IMR-90 (cell line): Measurements from ENCODE around the gene TMEM61. TPM values are rescaled to one million over a fixed set of nuclear protein-coding genes. Genes with fewer than 3 reads are reported as not detected.

Experiments
- ATAC-seq: fragments of 200-7000 bp; cut with Tn5 transposase; 2 replicates; pipeline ENCODE4 v1.9.1; 2020; ENCODE audit warnings: low read depth, mild to moderate bottlenecking, moderate library complexity
- BruUV-seq: library from RNA; stranded (reverse); fragments of 400-500 nt; replicated peaks from 2 replicates; lab custom pipeline; 2021; lab: Mats Ljungman, UMichigan
- CTCF ChIA-PET: fragments of 300-600 bp; formaldehyde crosslinking; extraction: SDS; loops from one replicate; lab custom pipeline; 2021; ENCODE audit warnings: antibody characterized with exemption; lab: Yijun Ruan, JAX
- POLR2A ChIA-PET: fragments of 300-600 bp; sonication (Branson Sonifier 250); formaldehyde crosslinking; loops from one replicate; lab custom pipeline; 2022; ENCODE audit warnings: antibody characterized with exemption; ENCODE audit not compliant: unreplicated experiment; lab: Charles Lee
- DNase-seq: peaks from one replicate; pipeline ENCODE4 v3.0.0; 2013
- H2AFZ ChIP-seq: replicated peaks from 2 replicates; pipeline ENCODE3; 2013; ENCODE audit warnings: low read length, mild to moderate bottlenecking; ENCODE audit not compliant: poor library complexity
- H2AK5ac ChIP-seq: 2 replicates; pipeline ENCODE4 v1.6.1; 2013; ENCODE audit warnings: low read depth, low read length, inconsistent platforms
- H2AK9ac ChIP-seq: replicated peaks from 2 replicates; pipeline ENCODE3; 2013; ENCODE audit warnings: mild to moderate bottlenecking, low read depth, low read length, moderate library complexity; ENCODE audit not compliant: poor library complexity
- H2BK120ac ChIP-seq: 2 replicates; pipeline ENCODE4 v1.6.1; 2013; ENCODE audit warnings: low read depth, low read length, inconsistent platforms
- H2BK15ac ChIP-seq: 3 replicates; pipeline ENCODE4 v1.6.1; 2013; ENCODE audit warnings: low read depth, low read length, inconsistent platforms
- H2BK20ac ChIP-seq: 2 replicates; pipeline ENCODE4 v1.6.1; 2013; ENCODE audit warnings: low read depth, mild to moderate bottlenecking, inconsistent platforms, low read length, moderate library complexity
- H2BK5ac ChIP-seq: 2 replicates; pipeline ENCODE4 v1.6.1; 2013; ENCODE audit warnings: mild to moderate bottlenecking, low read depth, low read length, inconsistent platforms; ENCODE audit not compliant: poor library complexity, severe bottlenecking
- H3K14ac ChIP-seq: replicated peaks from 2 replicates; pipeline ENCODE4 v1.6.1; 2013; ENCODE audit warnings: low read depth, low read length, inconsistent platforms
- H3K18ac ChIP-seq: 2 replicates; pipeline ENCODE4 v1.6.1; 2013; ENCODE audit warnings: low read depth, low read length, control low read depth
- H3K23ac ChIP-seq: 2 replicates; pipeline ENCODE4 v1.6.1; 2013; ENCODE audit warnings: low read depth, low read length, inconsistent platforms
- H3K27ac ChIP-seq: 2 replicates; pipeline ENCODE4 v1.5.1; 2013; ENCODE audit warnings: mild to moderate bottlenecking, control low read depth, low read length; ENCODE audit not compliant: insufficient read depth
- H3K27me3 ChIP-seq: 2 replicates; pipeline ENCODE4 v1.6.1; 2013; ENCODE audit warnings: low read length; ENCODE audit not compliant: control insufficient read depth, insufficient read depth
- H3K36me3 ChIP-seq: 2 replicates; pipeline ENCODE4 v1.6.1; 2013; ENCODE audit warnings: low read length, mixed read lengths; ENCODE audit not compliant: control insufficient read depth, insufficient read depth
- H3K4ac ChIP-seq: 2 replicates; pipeline ENCODE4 v1.6.1; 2013; ENCODE audit warnings: low read depth, low read length, inconsistent platforms
- H3K4me1 ChIP-seq: 2 replicates; pipeline ENCODE4 v1.6.1; 2013; ENCODE audit warnings: low read length, mixed read lengths; ENCODE audit not compliant: control insufficient read depth, insufficient read depth
- H3K4me2 ChIP-seq: 2 replicates; pipeline ENCODE4 v1.6.1; 2013; ENCODE audit warnings: low read depth, mild to moderate bottlenecking, control low read depth, low read length, moderate library complexity
- H3K4me3 ChIP-seq: 2 replicates; pipeline ENCODE4 v1.5.1; 2013; ENCODE audit warnings: low read depth, mild to moderate bottlenecking, control low read depth, low read length, moderate library complexity; ENCODE audit not compliant: insufficient read depth
- H3K56ac ChIP-seq: 2 replicates; pipeline ENCODE4 v1.6.1; 2013; ENCODE audit warnings: low read length, inconsistent platforms; ENCODE audit not compliant: insufficient read depth; ENCODE audit errors: extremely low read depth
- H3K79me1 ChIP-seq, 2 experiments: 2 replicates each; pipeline ENCODE4 v1.6.1; 2013; ENCODE audit warnings: low read length in 2 of 2, inconsistent platforms in 1 of 2, low read depth in 1 of 2
- H3K9ac ChIP-seq: 2 replicates; pipeline ENCODE4 v1.6.1; 2013; ENCODE audit warnings: low read depth, low read length, control low read depth
- H3K9me1 ChIP-seq: 2 replicates; pipeline ENCODE4 v1.6.1; 2013; ENCODE audit warnings: low read length, inconsistent platforms; ENCODE audit not compliant: insufficient read depth
- H3K9me3 ChIP-seq: 2 replicates; pipeline ENCODE4 v1.6.1; 2013; ENCODE audit warnings: low read length; ENCODE audit not compliant: control insufficient read depth, insufficient read depth
- H4K20me1 ChIP-seq: 2 replicates; pipeline ENCODE4 v1.6.1; 2013; ENCODE audit warnings: low read length, inconsistent platforms; ENCODE audit not compliant: insufficient read depth
- H4K5ac ChIP-seq: 2 replicates; pipeline ENCODE4 v1.6.1; 2013; ENCODE audit warnings: mild to moderate bottlenecking, low read depth, low read length, control low read depth
- H4K8ac ChIP-seq, 2 experiments: 2 replicates each; pipeline ENCODE4 v1.6.1; 2013; ENCODE audit warnings: low read depth in 2 of 2, low read length in 2 of 2, control low read depth in 1 of 2, inconsistent platforms in 1 of 2
- H4K91ac ChIP-seq: 2 replicates; pipeline ENCODE4 v1.6.1; 2013; ENCODE audit warnings: low read depth, low read length, inconsistent platforms; ENCODE audit not compliant: insufficient read depth
- BHLHE40 ChIP-seq: fragments of 150-350 bp; IDR thresholded peaks from 2 replicates; pipeline ENCODE4 v1.6.1; 2016; ENCODE audit warnings: mild to moderate bottlenecking, low read depth, low read length
- CEBPB ChIP-seq: IDR thresholded peaks from 2 replicates; pipeline ENCODE4 v1.6.1; 2012; ENCODE audit warnings: low read depth, low read length, improper control_type of control experiment
- CHD1 ChIP-seq: IDR thresholded peaks from 2 replicates; pipeline ENCODE4 v1.6.1; 2012; ENCODE audit warnings: low read depth, low read length, improper control_type of control experiment
- FOS ChIP-seq: fragments of 150-350 bp; IDR thresholded peaks from 2 replicates; pipeline ENCODE4 v1.6.1; 2016; ENCODE audit warnings: low read depth, low read length
- MAZ ChIP-seq: IDR thresholded peaks from 2 replicates; pipeline ENCODE4 v1.6.1; 2012; ENCODE audit warnings: low read depth, mild to moderate bottlenecking, low read length, improper control_type of control experiment, moderate library complexity, borderline replicate concordance
- MXI1 ChIP-seq: IDR thresholded peaks from 2 replicates; pipeline ENCODE4 v1.6.1; 2012; ENCODE audit warnings: low read depth, mild to moderate bottlenecking, low read length, moderate library complexity, borderline replicate concordance
- NFE2L2 ChIP-seq: fragments of 150-350 bp; IDR thresholded peaks from 2 replicates; pipeline ENCODE4 v1.6.1; 2016; ENCODE audit warnings: low read depth, mild to moderate bottlenecking, low read length
- RAD21 ChIP-seq: IDR thresholded peaks from 2 replicates; pipeline ENCODE4 v1.6.1; 2012; ENCODE audit warnings: low read length, improper control_type of control experiment
- RCOR1 ChIP-seq: IDR thresholded peaks from 2 replicates; pipeline ENCODE4 v1.6.1; 2012; ENCODE audit warnings: mild to moderate bottlenecking, low read length, improper control_type of control experiment; ENCODE audit not compliant: insufficient replicate concordance
- SMC3 ChIP-seq: fragments of 150-350 bp; IDR thresholded peaks from 2 replicates; pipeline ENCODE4 v1.6.1; 2016; ENCODE audit warnings: low read depth, mild to moderate bottlenecking, antibody characterized with exemption, low read length, moderate library complexity
- WGBS, 2 experiments: methylation state at CpG; one replicate each; pipeline versions ENCODE4 v1.1.5 to v1.1.7; 2013; ENCODE audit warnings: missing lambda C conversion rate in 2 of 2; ENCODE audit not compliant: insufficient read length in 1 of 2; ENCODE audit errors: extremely low coverage in 2 of 2; 5-methylcytosine and 5-hydroxymethylcytosine counted together
- dilution Hi-C: fragments of 300-500 bp; cut with HindIII; formaldehyde crosslinking; loops from one replicate; pipeline ENCODE4 v1.14.3; 2018; ENCODE audit warnings: low sequenced_read_pairs; ENCODE audit not compliant: unreplicated experiment
- in situ Hi-C: fragments of 300-500 bp; cut with MboI; formaldehyde crosslinking; loops from 3 replicates; pipeline ENCODE4 v1.14.3; 2019; ENCODE audit warnings: low sequenced_read_pairs, inconsistent platforms, mixed read lengths
- intact Hi-C: fragments of 100-400 bp; cut with micrococcal nuclease; formaldehyde crosslinking; loops from 2 replicates; pipeline ENCODE4 v1.10.0; 2022
- polyA plus RNA-seq, 3 experiments: library from polyadenylated mRNA; depleted of rRNA; stranded (reverse); fragments of >200 nt; gene quantifications; 2 replicates each; pipeline ENCODE4 v1.2.3, GENCODE V29; 2012; ENCODE audit warnings: low replicate concordance in 1 of 3
- total RNA-seq: library from RNA; depleted of rRNA; stranded (reverse); fragments of >200 nt; gene quantifications from 2 replicates; pipeline ENCODE4 v1.2.3, GENCODE V29; 2012
- TF ChIP-seq, protein P1 (sequence below): conservative IDR thresholded peaks from 2 replicates; pipeline ENCODE4 v1.5.1; 2012; ENCODE audit warnings: mild to moderate bottlenecking, low read depth, low read length, improper control_type of control experiment
- TF ChIP-seq, protein P2 (sequence below): fragments of 150-350 bp; IDR thresholded peaks from 2 replicates; pipeline ENCODE4 v1.6.1; 2017; ENCODE audit warnings: mild to moderate bottlenecking, antibody characterized with exemption, low read length, low read depth
- TF ChIP-seq, protein P3 (sequence below): fragments of 150-350 bp; IDR thresholded peaks from 2 replicates; pipeline ENCODE4 v1.6.1; 2016; ENCODE audit warnings: low read depth, mild to moderate bottlenecking, low read length, moderate library complexity, borderline replicate concordance

TMEM61 gene
- total and polyA plus RNA-seq, 2 of the 4 experiments (the other 2 are of a cell fraction) = not detected

DNA sequence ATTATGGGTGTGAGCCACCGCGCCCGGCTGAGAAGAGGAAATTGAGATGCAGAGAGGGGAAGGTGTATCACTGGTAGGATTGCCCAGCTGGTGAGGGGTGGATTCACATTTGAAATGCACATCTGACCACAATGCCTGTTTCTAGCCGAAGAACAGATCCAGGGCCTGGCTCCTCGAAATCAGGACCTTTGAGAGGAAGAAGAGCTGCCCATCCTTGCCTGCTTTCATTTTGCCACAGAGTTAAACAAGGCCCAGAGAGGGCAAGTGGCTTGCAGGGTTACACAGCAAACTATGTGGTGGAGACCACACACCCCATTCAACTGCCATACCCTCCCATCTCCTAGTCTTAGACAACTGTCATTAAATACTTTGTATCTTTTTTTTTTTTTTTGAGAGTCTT is 32.9 kb upstream of the TMEM61 start:
- no peak for ATAC-seq
- Histone ChIP-seq H3K79me1 (no peaks in the 10 kb centered on the region), H3K9me3 (peaks cover 4% of the 10 kb centered on the region; the same call in 1 of the 2 replicates), H3K27ac (no peak overlapping the region), H3K4me3 (no peak overlapping the region), H3K27me3 (no peaks in the 10 kb centered on the region; the same call in 1 of the 2 replicates), H2AFZ (peak overlapping the region; percentile 41), H2BK120ac (no peak overlapping the region), H3K4me2 (no peak overlapping the region), H3K4ac (no peak overlapping the region), H3K9ac (no peak overlapping the region), H4K8ac (no peak overlapping the region), H3K9me1 (no peaks in the 10 kb centered on the region), H4K20me1 (no peaks in the 10 kb centered on the region), H3K4me1 (peaks cover 7% of the 10 kb centered on the region; the same call in 1 of the 2 replicates), H4K5ac (no peak overlapping the region), H2AK5ac (no peak overlapping the region), H3K36me3 (no peaks in the 10 kb centered on the region), H2AK9ac (no peak overlapping the region), H3K18ac (no peak overlapping the region), H3K14ac (no peak overlapping the region), H2BK20ac (no peak overlapping the region), H2BK5ac (no peak overlapping the region), H3K56ac (no peak overlapping the region), H2BK15ac (no peak overlapping the region), H4K91ac (no peak overlapping the region), H3K23ac (no peak overlapping the region)
- dilution Hi-C loops = no loop called here
- in situ Hi-C loops = no loop called here
- TF ChIP-seq, protein P1, sequence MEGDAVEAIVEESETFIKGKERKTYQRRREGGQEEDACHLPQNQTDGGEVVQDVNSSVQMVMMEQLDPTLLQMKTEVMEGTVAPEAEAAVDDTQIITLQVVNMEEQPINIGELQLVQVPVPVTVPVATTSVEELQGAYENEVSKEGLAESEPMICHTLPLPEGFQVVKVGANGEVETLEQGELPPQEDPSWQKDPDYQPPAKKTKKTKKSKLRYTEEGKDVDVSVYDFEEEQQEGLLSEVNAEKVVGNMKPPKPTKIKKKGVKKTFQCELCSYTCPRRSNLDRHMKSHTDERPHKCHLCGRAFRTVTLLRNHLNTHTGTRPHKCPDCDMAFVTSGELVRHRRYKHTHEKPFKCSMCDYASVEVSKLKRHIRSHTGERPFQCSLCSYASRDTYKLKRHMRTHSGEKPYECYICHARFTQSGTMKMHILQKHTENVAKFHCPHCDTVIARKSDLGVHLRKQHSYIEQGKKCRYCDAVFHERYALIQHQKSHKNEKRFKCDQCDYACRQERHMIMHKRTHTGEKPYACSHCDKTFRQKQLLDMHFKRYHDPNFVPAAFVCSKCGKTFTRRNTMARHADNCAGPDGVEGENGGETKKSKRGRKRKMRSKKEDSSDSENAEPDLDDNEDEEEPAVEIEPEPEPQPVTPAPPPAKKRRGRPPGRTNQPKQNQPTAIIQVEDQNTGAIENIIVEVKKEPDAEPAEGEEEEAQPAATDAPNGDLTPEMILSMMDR = no peak
- TF ChIP-seq RAD21 (no peak), NFE2L2 (no peak), RCOR1 (no peak), CEBPB (no peak), SMC3 (no peak), FOS (no peak), MAZ (no peak), MXI1 (no peak), BHLHE40 (no peak), CHD1 (no peak)
- TF ChIP-seq, protein P2, sequence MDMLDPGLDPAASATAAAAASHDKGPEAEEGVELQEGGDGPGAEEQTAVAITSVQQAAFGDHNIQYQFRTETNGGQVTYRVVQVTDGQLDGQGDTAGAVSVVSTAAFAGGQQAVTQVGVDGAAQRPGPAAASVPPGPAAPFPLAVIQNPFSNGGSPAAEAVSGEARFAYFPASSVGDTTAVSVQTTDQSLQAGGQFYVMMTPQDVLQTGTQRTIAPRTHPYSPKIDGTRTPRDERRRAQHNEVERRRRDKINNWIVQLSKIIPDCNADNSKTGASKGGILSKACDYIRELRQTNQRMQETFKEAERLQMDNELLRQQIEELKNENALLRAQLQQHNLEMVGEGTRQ = no peak
- TF ChIP-seq, protein P3, sequence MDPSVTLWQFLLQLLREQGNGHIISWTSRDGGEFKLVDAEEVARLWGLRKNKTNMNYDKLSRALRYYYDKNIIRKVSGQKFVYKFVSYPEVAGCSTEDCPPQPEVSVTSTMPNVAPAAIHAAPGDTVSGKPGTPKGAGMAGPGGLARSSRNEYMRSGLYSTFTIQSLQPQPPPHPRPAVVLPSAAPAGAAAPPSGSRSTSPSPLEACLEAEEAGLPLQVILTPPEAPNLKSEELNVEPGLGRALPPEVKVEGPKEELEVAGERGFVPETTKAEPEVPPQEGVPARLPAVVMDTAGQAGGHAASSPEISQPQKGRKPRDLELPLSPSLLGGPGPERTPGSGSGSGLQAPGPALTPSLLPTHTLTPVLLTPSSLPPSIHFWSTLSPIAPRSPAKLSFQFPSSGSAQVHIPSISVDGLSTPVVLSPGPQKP = no peak
- ChIA-PET POLR2A (no interaction called here), CTCF (interaction anchor here (1.2 to 5.0 kb wide), 2 partner anchors 49 to 75 kb away, joined by 3 to 35 read pairs; no protein-coding TSS in a partner anchor)
- intact Hi-C loops = no loop called here
- no peak for DNase-seq
- WGBS, 2 experiments = 80% methylated on average over 2 of the region's 5 CpGs; no CpG with 5 or more reads in 1 of the 2 experiments
- BruUV-seq = no TSS peak
